ENCODE data around the gene LRMDA. TPM values are rescaled to one million over a fixed set of nuclear protein-coding genes. Genes with fewer than 3 reads are reported as not detected.

Gene LRMDA
- total RNA-seq, 1 donor from 2014 or later = 22.3 TPM

GRCh38 chr10:76393875-76394706, 962.7 kb downstream of the LRMDA start:
- DNase-seq (ENCODE audit: missing footprints) (no peak), ATAC-seq (peak; percentile 48)
- intact Hi-C loops (cut with DNase I) = no loop called here

DNA sequence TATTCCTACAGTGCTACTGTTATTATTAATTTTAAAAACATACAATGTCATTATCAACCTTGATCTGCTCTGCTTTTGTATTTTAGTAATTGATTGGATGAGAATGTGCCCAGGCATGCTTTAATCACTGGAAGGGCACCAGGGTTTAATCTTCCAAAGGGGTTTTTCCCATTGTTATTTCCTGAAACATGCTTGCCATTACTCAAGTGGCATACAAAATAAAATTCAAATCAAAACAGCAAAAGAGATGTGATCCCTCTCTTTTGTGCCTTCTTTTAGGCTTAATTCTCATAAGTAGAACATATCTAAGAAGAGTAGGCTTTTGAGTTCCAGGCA, 963.3 kb downstream of the LRMDA start:
- ATAC-seq (no peak), DNase-seq (ENCODE audit: missing footprints) (no peak)
- intact Hi-C loops (cut with DNase I) = no loop called here

GRCh38 chr10:76395251-76395650, 963.8 kb downstream of the LRMDA start:
- intact Hi-C loops (cut with DNase I) = no loop called here
- ATAC-seq = no peak
- no peak for DNase-seq (ENCODE audit: missing footprints)

- ATAC-seq (no peak), DNase-seq (ENCODE audit: missing footprints) (no peak)
- intact Hi-C loops (cut with DNase I) = no loop called here
Observed at GRCh38 chr10:76396134-76396533, 964.7 kb downstream of the LRMDA start.

GRCh38 chr10:76397181-76398042, 966.0 kb downstream of the LRMDA start:
- intact Hi-C loops (cut with DNase I) = no loop called here
- no peak for DNase-seq (ENCODE audit: missing footprints)

DNA sequence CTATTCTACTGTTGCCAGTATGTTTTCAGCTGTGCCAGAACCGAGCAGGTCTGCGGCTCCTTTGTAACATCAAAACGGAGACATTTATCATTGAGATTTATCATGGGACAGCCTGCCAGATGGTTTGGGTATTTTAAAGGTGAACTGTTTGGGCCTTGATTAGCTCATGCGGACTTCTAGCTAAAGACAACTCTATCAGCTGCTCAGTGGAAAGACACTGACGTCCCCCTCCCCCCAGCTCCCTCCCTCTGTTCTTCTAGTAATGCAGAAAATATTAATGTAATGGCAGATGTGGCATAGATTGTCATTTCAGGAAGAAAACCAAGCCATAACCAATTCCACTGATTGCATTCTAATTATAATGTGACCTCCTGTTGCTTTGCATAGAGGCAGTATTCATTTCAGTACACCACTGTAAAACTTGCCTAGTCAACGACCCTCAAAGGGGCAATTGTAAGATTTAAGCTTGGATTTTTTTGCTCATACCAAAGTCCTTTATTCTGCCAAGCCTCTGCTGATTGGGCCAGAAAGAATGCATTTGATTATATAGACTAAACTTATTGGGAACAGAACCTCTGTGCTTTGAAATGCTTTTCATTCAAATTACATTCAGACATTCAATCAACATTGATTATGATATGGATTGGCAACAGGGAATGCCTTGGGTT, 966.8 kb downstream of the LRMDA start:
- ATAC-seq (no peak), DNase-seq (ENCODE audit: missing footprints) (no peak)
- intact Hi-C loops (cut with DNase I) = no loop called here

More at GRCh38 chr10:76397181-76398042, 966.0 kb downstream of the LRMDA start:
- peak; percentile 38 for ATAC-seq

GRCh38 chr10:76399226-76399625, 967.8 kb downstream of the LRMDA start:
- DNase-seq (ENCODE audit: missing footprints) (no peak), ATAC-seq (no peak)
- intact Hi-C loops (cut with DNase I) = no loop called here

GRCh38 chr10:76401006-76401405, 969.6 kb downstream of the LRMDA start:
- ATAC-seq = no peak

GRCh38 chr10:76403912-76404311, 972.5 kb downstream of the LRMDA start:
- ATAC-seq (peak; percentile 28), DNase-seq (ENCODE audit: missing footprints) (no peak)
- intact Hi-C loops (cut with DNase I) = no loop called here

More at GRCh38 chr10:76401006-76401405, 969.6 kb downstream of the LRMDA start:
- intact Hi-C loops (cut with DNase I) = no loop called here
- DNase-seq (ENCODE audit: missing footprints) = no peak

DNA sequence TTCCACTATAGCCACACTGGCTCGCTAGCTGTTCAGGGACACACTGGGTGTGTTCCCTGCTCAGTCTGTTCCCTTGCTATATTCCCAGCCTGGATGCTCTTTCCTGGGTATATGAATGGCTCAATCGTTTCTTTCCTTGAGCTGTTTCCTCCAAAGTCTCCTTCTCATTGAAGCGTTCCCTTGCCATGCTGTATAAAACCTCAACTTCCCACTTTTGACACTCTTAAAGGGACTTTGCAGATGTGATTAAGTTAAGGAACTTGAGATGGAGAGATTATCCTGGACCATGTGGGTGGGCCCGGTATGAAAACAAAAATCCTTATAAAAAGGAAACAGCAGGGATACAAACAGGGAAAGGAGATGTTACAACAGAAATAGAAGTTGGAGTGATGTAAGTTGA, 973.1 kb downstream of the LRMDA start:
- intact Hi-C loops (cut with DNase I) = no loop called here
- ATAC-seq = no peak
- no peak for DNase-seq (ENCODE audit: missing footprints)

- ATAC-seq (no peak), DNase-seq (ENCODE audit: missing footprints) (peak; percentile 62)
- intact Hi-C loops (cut with DNase I) = no loop called here
Observed at GRCh38 chr10:76405922-76406321, 974.5 kb downstream of the LRMDA start.

DNA sequence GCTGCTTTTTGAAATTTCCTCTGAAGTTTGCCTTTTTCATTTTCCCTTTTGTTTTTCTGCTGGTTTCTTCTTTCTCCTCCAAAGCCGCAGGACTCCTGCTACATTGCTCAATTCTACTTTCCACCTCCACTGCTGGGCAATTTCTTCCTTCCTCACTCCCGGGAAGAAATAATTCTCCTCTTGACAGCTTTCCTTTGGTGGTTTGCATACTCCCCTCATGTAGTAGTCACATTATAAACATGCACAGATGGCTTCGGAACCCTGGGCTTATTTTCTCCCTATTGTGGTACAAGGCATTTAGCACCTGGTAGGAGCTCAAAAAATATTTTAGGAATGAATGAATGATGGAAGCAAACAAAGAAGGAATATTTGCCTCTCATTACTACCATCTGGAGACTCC, 977.2 kb downstream of the LRMDA start:
- ATAC-seq (no peak), DNase-seq (ENCODE audit: missing footprints) (no peak)
- intact Hi-C loops (cut with DNase I) = no loop called here

GRCh38 chr10:76411729-76412435, 980.5 kb downstream of the LRMDA start:
- ATAC-seq = peak; percentile 93
- peak; percentile 72 for DNase-seq (ENCODE audit: missing footprints)
- intact Hi-C loops (cut with DNase I) = no loop called here

GRCh38 chr10:76415554-76415953, 984.1 kb downstream of the LRMDA start:
- ATAC-seq (no peak), DNase-seq (ENCODE audit: missing footprints) (no peak)
- intact Hi-C loops (cut with DNase I) = no loop called here

GRCh38 chr10:76416642-76417041, 985.2 kb downstream of the LRMDA start:
- DNase-seq (ENCODE audit: missing footprints) (no peak), ATAC-seq (no peak)
- intact Hi-C loops (cut with DNase I) = no loop called here

GRCh38 chr10:76420725-76421124, 989.3 kb downstream of the LRMDA start:
- no peak for DNase-seq (ENCODE audit: missing footprints)
- intact Hi-C loops (cut with DNase I) = no loop called here
- no peak for ATAC-seq

DNA sequence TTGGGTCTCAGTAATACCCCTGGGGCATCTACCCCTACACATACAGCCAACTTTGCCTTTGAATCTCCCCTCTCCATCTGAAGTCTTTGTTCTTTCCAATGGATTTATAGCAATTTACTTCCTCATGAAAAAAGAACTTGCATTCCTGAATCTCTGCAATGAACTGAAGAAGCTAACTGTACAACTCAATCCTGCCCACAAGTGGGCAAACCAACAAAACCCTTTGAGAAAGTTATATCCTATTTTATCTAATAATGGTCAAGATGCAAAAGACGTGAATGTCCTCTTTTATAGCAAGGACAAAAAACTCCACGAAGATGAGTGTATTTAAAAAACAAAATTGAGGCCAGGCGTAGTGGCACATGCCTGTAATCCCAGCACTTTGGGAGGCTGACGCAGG, 991.3 kb downstream of the LRMDA start:
- intact Hi-C loops (cut with DNase I) = no loop called here
- ATAC-seq = no peak
- no peak for DNase-seq (ENCODE audit: missing footprints)

DNA sequence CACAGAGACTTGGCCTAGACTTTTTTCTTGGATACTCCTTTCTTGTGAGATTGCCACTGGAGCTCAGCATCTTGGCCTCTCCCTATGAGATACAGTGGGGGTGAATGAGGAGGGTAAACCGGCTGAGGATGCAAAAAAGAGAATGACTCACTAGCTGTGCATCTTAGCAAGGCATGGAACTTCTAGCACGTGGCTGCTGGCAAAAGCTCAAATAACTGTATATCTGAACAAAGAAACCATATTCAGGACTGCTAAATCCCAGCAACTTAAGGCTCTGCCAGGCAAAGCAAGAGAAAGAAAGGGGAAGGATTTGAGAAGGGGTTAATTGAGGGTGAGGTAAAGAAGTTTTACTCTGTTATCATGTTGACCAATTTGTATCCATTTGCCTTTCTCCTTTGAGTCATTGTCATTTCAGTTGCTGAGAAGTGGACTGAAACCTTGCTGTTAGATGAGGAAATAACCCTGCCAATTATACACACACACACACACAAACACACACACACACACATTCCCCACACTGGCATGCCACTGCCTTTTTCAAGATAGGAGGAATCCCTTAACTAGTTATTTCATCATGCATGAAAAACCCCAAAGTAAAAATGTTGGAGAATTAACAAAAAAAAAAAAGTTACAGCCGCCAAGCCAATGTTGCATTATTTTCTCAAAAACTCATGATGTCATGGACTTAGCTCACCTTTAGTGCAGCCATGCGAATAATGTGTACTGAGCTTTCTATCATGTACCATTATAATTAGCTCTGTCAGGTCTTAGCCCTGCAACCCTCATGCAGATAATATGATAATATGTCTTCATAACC, 997.3 kb downstream of the LRMDA start:
- DNase-seq (ENCODE audit: missing footprints) = no peak
- intact Hi-C loops (cut with DNase I) = no loop called here
- no peak for ATAC-seq
